Fibroblast of skin of left quadriceps (primary cell): ENCODE results near the gene MTX1.
"Not testable (repeated sequence)": the region's sequence is repeated elsewhere in the genome, so short reads cannot be mapped to it uniquely, and the experiment has no call there.

Source experiments
- DNase-seq, 2 experiments: peaks; one replicate each; pipeline ENCODE4 v3.0.0-alpha.2; 2013; ENCODE audit warnings: low read depth in 2 of 2

MTX1 gene

GRCh38 chr1:155208541-155209311, at the start of gene MTX1:
Gene MTX1, plus strand, starts transcription at chr1:155208695. Its CDS starts 110 bp downstream, at chr1:155208805.
- DNase-seq, result peak; percentile 57 to 64

- DNase-seq, result no peak
Observed at GRCh38 chr1:155158991-155159390, 49.5 kb upstream of the MTX1 start.

- DNase-seq, result no peak
Observed at GRCh38 chr1:155160128-155160527, 48.4 kb upstream of the MTX1 start.

- DNase-seq, result not testable (repeated sequence)
Observed at GRCh38 chr1:155162631-155163030, 45.9 kb upstream of the MTX1 start.

- DNase-seq, result not testable (repeated sequence)
Observed at GRCh38 chr1:155163785-155164184, 44.7 kb upstream of the MTX1 start.

GRCh38 chr1:155164625-155165024, 43.9 kb upstream of the MTX1 start:
- DNase-seq, result not testable (repeated sequence)

- no peak for DNase-seq
Observed at GRCh38 chr1:155166051-155166470, 42.4 kb upstream of the MTX1 start.

- no peak for DNase-seq
Observed at GRCh38 chr1:155166471-155167165, 41.9 kb upstream of the MTX1 start.

- DNase-seq, result peak; percentile 47 to 48
Observed at GRCh38 chr1:155167166-155168104, 41.1 kb upstream of the MTX1 start.

GRCh38 chr1:155168105-155168445, 40.4 kb upstream of the MTX1 start:
- DNase-seq, result not testable (repeated sequence)

GRCh38 chr1:155168456-155169210, 39.9 kb upstream of the MTX1 start:
- no peak for DNase-seq

- no peak for DNase-seq
Observed at GRCh38 chr1:155169541-155169940, 39.0 kb upstream of the MTX1 start.

GRCh38 chr1:155170101-155170785, 38.3 kb upstream of the MTX1 start:
- DNase-seq, result no peak

GRCh38 chr1:155170806-155171205, 37.7 kb upstream of the MTX1 start:
- DNase-seq, result no peak

GRCh38 chr1:155171836-155172731, 36.4 kb upstream of the MTX1 start:
- DNase-seq, result no peak

- peak; percentile 89 to 92 for DNase-seq
Observed at GRCh38 chr1:155172732-155173477, 35.6 kb upstream of the MTX1 start, which contains the start of gene KRTCAP2. Gene KRTCAP2, minus strand, starts transcription at chr1:155173304. Its CDS starts 80 bp downstream, at chr1:155173224.

GRCh38 chr1:155173478-155174323, 34.8 kb upstream of the MTX1 start, which contains the start of gene TRIM46:
Gene TRIM46, plus strand, starts transcription at chr1:155173849. Its CDS starts 118 bp downstream, at chr1:155173967.
- DNase-seq, result peak; percentile 43 to 46
